Esophagus squamous epithelium (tissue), 5 donors: Measurements from ENCODE around the gene P4HA2. TPM values are rescaled to one million over a fixed set of nuclear protein-coding genes. Genes with fewer than 3 reads are reported as not detected.
A peak's percentile ranks its signal among the peaks of the same experiment; 100 is the strongest.

Experiments
- DNase-seq: peaks from one replicate; lab custom pipeline; 2025; lab: John Stamatoyannopoulos, UW
- H3K27ac ChIP-seq, 4 donors: fragments of 200-600 bp; sonication (generic); one replicate each; pipeline ENCODE4 v1.5.1; 2016 to 2019; ENCODE audit warnings: mild to moderate bottlenecking in 1 of 4
- H3K27me3 ChIP-seq, 4 donors: fragments of 200-600 bp; sonication (generic); 1 replicate in 3 of 4; 2 replicates in 1 of 4; pipeline versions ENCODE4 v1.5.1 to v1.6.0; 2017 to 2021; ENCODE audit warnings: antibody characterized with exemption in 1 of 4
- H3K36me3 ChIP-seq, 3 donors: fragments of 200-600 bp; sonication (generic); one replicate each; pipeline ENCODE4 v1.5.1; 2016 to 2019
- H3K4me1 ChIP-seq, 3 donors: fragments of 200-600 bp; sonication (generic); one replicate each; pipeline ENCODE4 v1.5.1; 2017 to 2019
- H3K4me3 ChIP-seq, 4 donors: fragments of 200-600 bp; sonication (generic); 1 replicate in 3 of 4; 2 replicates in 1 of 4; pipeline ENCODE4 v1.5.1; 2016 to 2019; ENCODE audit warnings: mild to moderate bottlenecking in 2 of 4, moderate library complexity in 1 of 4
- H3K9me3 ChIP-seq, 3 donors: fragments of 200-600 bp; sonication (generic); one replicate each; pipeline ENCODE4 v1.5.1; 2016 to 2019
- CTCF ChIP-seq, 6 experiments: fragments of 450-650 bp in 4 of 6; fragments of 200-600 bp in 2 of 6; sonication (generic) in 2 of 6; IDR thresholded peaks; one replicate each; pipeline ENCODE4 v1.5.1; 2016 to 2019; ENCODE audit warnings: antibody characterized with exemption in 6 of 6, mild to moderate bottlenecking in 4 of 6, moderate library complexity in 4 of 6
- POLR2A ChIP-seq, 4 donors: fragments of 450-650 bp; IDR thresholded peaks; one replicate each; pipeline ENCODE4 v1.6.1; 2017; ENCODE audit warnings: antibody characterized with exemption in 4 of 4, mild to moderate bottlenecking in 4 of 4, moderate library complexity in 3 of 4
- WGBS, 2 donors: methylation state at CpG; one replicate each; pipeline ENCODE4 v1.1.5; 2018; 5-methylcytosine and 5-hydroxymethylcytosine counted together
- intact Hi-C: fragments of 100-400 bp; cut with DNase I; formaldehyde crosslinking; loops from one replicate; pipeline ENCODE4 v1.15.0; 2022
- total RNA-seq, 4 donors: library from RNA; depleted of rRNA; stranded (reverse); fragments of >200 nt; gene quantifications; one replicate each; pipeline ENCODE4 v1.1.0, GENCODE V29; 2016
- donor health status: DM: yes; HTN: yes; CAD: no.

The P4HA2 gene
- total RNA-seq, 4 donors from 2014 or later: 14.7 to 22.2 (median 16.7) TPM

GRCh38 chr5:132219289-132219970 lies 8.2 kb downstream of the P4HA2 start:
- TF ChIP-seq CTCF (IDR thresholded peaks at IDR 0.05) (no peak), POLR2A (IDR thresholded peaks at IDR 0.05) (no peak)
- Histone ChIP-seq H3K27ac (peak overlapping the region in 1 of 4 donors; percentile 10), H3K4me1 (peaks cover 0 to 62% (median 43%) of the 10 kb centered on the region in 3 donors), H3K4me3 (no peak overlapping the region), H3K9me3 (no peaks in the 10 kb centered on the region), H3K27me3 (no peaks in the 10 kb centered on the region), H3K36me3 (peaks cover 0 to 19% (median 0%) of the 10 kb centered on the region in 3 donors)
- DNase-seq: no peak
- WGBS, 2 donors: 85 to 88% methylated on average over 5 of the region's 6 CpGs
- intact Hi-C loops: no loop called here

- H3K4me1 ChIP-seq: peaks cover 0 to 53% (median 36%) of the 10 kb centered on the region in 3 donors
- H3K27ac ChIP-seq: no peak overlapping the region
- no peak for DNase-seq
- no peaks in the 10 kb centered on the region for H3K9me3 ChIP-seq
- WGBS, 2 donors: 67 to 85% methylated on average over 4 of the region's 4 CpGs
- H3K4me3 ChIP-seq: no peak overlapping the region
- H3K27me3 ChIP-seq: no peaks in the 10 kb centered on the region
- no peak for TF ChIP-seq CTCF (IDR thresholded peaks at IDR 0.05)
- TF ChIP-seq POLR2A (IDR thresholded peaks at IDR 0.05): no peak
- intact Hi-C loops: no loop called here
- peaks cover 0 to 28% (median 0%) of the 10 kb centered on the region in 3 donors for H3K36me3 ChIP-seq
These were observed 9.3 kb downstream of the P4HA2 start for GRCh38 chr5:132218321-132218720.

- H3K9me3 ChIP-seq: no peaks in the 10 kb centered on the region
- peaks cover 0 to 23% (median 21%) of the 10 kb centered on the region in 3 donors for H3K4me1 ChIP-seq
- peaks cover 6 to 58% (median 6%) of the 10 kb centered on the region in 3 donors for H3K36me3 ChIP-seq
- peak overlapping the region; percentile 66 to 92 (median 86) for H3K27ac ChIP-seq
- intact Hi-C loops: no loop called here
- WGBS, 2 donors: 11 to 47% methylated on average over 3 to 5 of the region's 5 CpGs
- no peak overlapping the region for H3K4me3 ChIP-seq
- H3K27me3 ChIP-seq: no peaks in the 10 kb centered on the region
- TF ChIP-seq CTCF (IDR thresholded peaks at IDR 0.05) (peak in 1 of 6 experiments; percentile 7), POLR2A (IDR thresholded peaks at IDR 0.05) (no peak)
- no peak for DNase-seq
These were observed 12.3 kb downstream of the P4HA2 start for GRCh38 chr5:132215329-132215728.

GRCh38 chr5:132214491-132214890 lies 13.2 kb downstream of the P4HA2 start:
- no peak for TF ChIP-seq CTCF (IDR thresholded peaks at IDR 0.05)
- TF ChIP-seq POLR2A (IDR thresholded peaks at IDR 0.05): no peak
- Histone ChIP-seq H3K4me1 (peaks cover 0 to 16% (median 16%) of the 10 kb centered on the region in 3 donors), H3K27me3 (no peaks in the 10 kb centered on the region), H3K27ac (peak overlapping the region; percentile 66 to 92 (median 86)), H3K9me3 (no peaks in the 10 kb centered on the region), H3K36me3 (peaks cover 6 to 66% (median 6%) of the 10 kb centered on the region in 3 donors), H3K4me3 (no peak overlapping the region)
- intact Hi-C loops: no loop called here
- WGBS, 2 donors: 60 to 90% methylated on average over 1 to 4 of the region's 4 CpGs
- no peak for DNase-seq

- WGBS, 2 donors: 89 to 98% methylated on average over 4 to 7 of the region's 7 CpGs
These were observed 14.0 kb downstream of the P4HA2 start for GRCh38 chr5:132213666-132214065.

More at GRCh38 chr5:132213666-132214065, 14.0 kb downstream of the P4HA2 start:
- H3K4me1 ChIP-seq: peaks cover 0 to 16% (median 15%) of the 10 kb centered on the region in 3 donors
- no peak for DNase-seq
- H3K4me3 ChIP-seq: no peak overlapping the region
- peak overlapping the region in 1 of 4 donors; percentile 89 for H3K27ac ChIP-seq
- no peaks in the 10 kb centered on the region for H3K9me3 ChIP-seq
- intact Hi-C loops: no loop called here
- TF ChIP-seq CTCF (IDR thresholded peaks at IDR 0.05) (no peak), POLR2A (IDR thresholded peaks at IDR 0.05) (no peak)
- H3K36me3 ChIP-seq: peaks cover 6 to 75% (median 6%) of the 10 kb centered on the region in 3 donors
- no peaks in the 10 kb centered on the region for H3K27me3 ChIP-seq
